Adrenal gland (tissue), 12 donors: ENCODE measurements around the gene NOX5. TPM values are rescaled to one million over a fixed set of nuclear protein-coding genes. Genes with fewer than 3 reads are reported as not detected.

Experiments
- DNase-seq, 7 donors: peaks; one replicate each; pipeline ENCODE4 v3.0.0-alpha.2; 2019 to 2020
- H3K27ac ChIP-seq, 5 donors: fragments of 200-600 bp; sonication (generic) in 4 of 5; 1 replicate in 3 of 5; 2 replicates in 2 of 5; pipeline versions ENCODE4 v1.5.1 to v1.8.0; 2016 to 2020; ENCODE audit warnings: mild to moderate bottlenecking in 1 of 5
- H3K27me3 ChIP-seq: fragments of 200-600 bp; 2 replicates; pipeline ENCODE4 v1.8.0; 2021
- H3K36me3 ChIP-seq, 2 donors: fragments of 200-600 bp; replicated peaks in 1 of 2; 1 replicate in 1 of 2; 2 replicates in 1 of 2; pipeline versions ENCODE4 v1.5.1 to v1.8.0; 2018 to 2022
- H3K4me1 ChIP-seq, 2 donors: fragments of 200-600 bp; replicated peaks in 1 of 2; 1 replicate in 1 of 2; 2 replicates in 1 of 2; pipeline versions ENCODE4 v1.5.1 to v1.8.0; 2018 to 2021
- H3K4me3 ChIP-seq, 4 donors: fragments of 200-600 bp; sonication (generic) in 3 of 4; one replicate each; pipeline ENCODE4 v1.5.1; 2016 to 2018
- H3K9me3 ChIP-seq, 3 donors: fragments of 200-600 bp; sonication (generic) in 1 of 3; replicated peaks in 1 of 3; 1 replicate in 2 of 3; 2 replicates in 1 of 3; pipeline versions ENCODE4 v1.5.1 to v1.8.0; 2016 to 2021
- CTCF ChIP-seq, 6 experiments: fragments of 450-650 bp in 4 of 6; fragments of 200-600 bp in 2 of 6; sonication (generic) in 1 of 6; IDR thresholded peaks; 1 replicate in 5 of 6; 2 replicates in 1 of 6; pipeline versions ENCODE4 v1.5.1 to v1.8.0; 2016 to 2021; ENCODE audit warnings: antibody characterized with exemption in 6 of 6, mild to moderate bottlenecking in 2 of 6, moderate library complexity in 1 of 6
- POLR2A ChIP-seq, 2 donors: fragments of 450-650 bp; IDR thresholded peaks; one replicate each; pipeline ENCODE4 v1.6.1; 2017; ENCODE audit warnings: antibody characterized with exemption in 2 of 2, mild to moderate bottlenecking in 2 of 2, moderate library complexity in 1 of 2
- WGBS, 4 donors: extraction: QIAGEN DNeasy Blood & Tissue Kit in 2 of 4; methylation state at CpG; one replicate each; pipeline versions ENCODE4 v1.1.5 to v1.1.7; 2013 to 2017; 5-methylcytosine and 5-hydroxymethylcytosine counted together
- intact Hi-C, 2 donors: fragments of 100-400 bp; cut with DNase I; formaldehyde crosslinking; loops; one replicate each; pipeline versions ENCODE4 v1.14.1 to v1.15.0; 2022 to 2023
- polyA plus RNA-seq, 3 donors: library from polyadenylated mRNA; stranded (reverse); fragments of 200-250 nt in 2 of 3; fragments of 350-450 nt in 1 of 3; fragmentation: Illumina TruSeq in 1 of 3; extraction: RNeasy Lipid Tissue Mini Kit (QIAGEN cat#74804) in 1 of 3; gene quantifications; one replicate each; pipeline ENCODE4 v1.2.3, GENCODE V29; 2013 to 2014
- total RNA-seq, 9 donors: library from RNA; depleted of rRNA in 4 of 9; stranded (reverse); fragments of >200 nt in 4 of 9; fragments of 120-200 nt in 1 of 9; fragmentation: NEBNext Ultra II Directional in 1 of 9; extraction: Animal tissue kit (Norgen Biotek cat#: 25700) in 1 of 9; gene quantifications; one replicate each; pipeline versions ENCODE4 v1.1.0 to v1.2.4, GENCODE V29; 2013 to 2023
- donor health status: healthy with polysubstance abuse.
- donor health status: Bipolar disorder and iron deficiency.
- donor health status: DM: yes; HTN: yes; CAD: no.
- donor health status: DM: no; HTN: no; CAD: no.
- donor health status: DM: no; HTN: no; CAD: no.
- donor health status: DM: yes; HTN: yes; CAD: no.

NOX5 gene
- total and polyA plus RNA-seq, 12 donors: 0.06 to 1.4 (median 0.63) TPM

GRCh38 chr15:69087366-69087976 is 73.0 kb downstream of the NOX5 start:
- Histone ChIP-seq H3K27ac (no peak overlapping the region), H3K27me3 (no peaks in the 10 kb centered on the region), H3K9me3 (no peaks in the 10 kb centered on the region), H3K4me1 (peaks cover 6 to 18% of the 10 kb centered on the region in 2 donors), H3K4me3 (no peak overlapping the region), H3K36me3 (no peaks in the 10 kb centered on the region)
- TF ChIP-seq CTCF (IDR thresholded peaks at IDR 0.05) (no peak), POLR2A (IDR thresholded peaks at IDR 0.05) (no peak)
- intact Hi-C loops: no loop called here
- no peak for DNase-seq
- 90 to 96% (median 93%) methylated on average over 5 of the region's 5 CpGs for WGBS, 4 donors

GRCh38 chr15:69088300-69088965 is 73.9 kb downstream of the NOX5 start:
- intact Hi-C loops: no loop called here
- Histone ChIP-seq H3K27me3 (no peaks in the 10 kb centered on the region), H3K4me3 (no peak overlapping the region), H3K36me3 (no peaks in the 10 kb centered on the region), H3K9me3 (no peaks in the 10 kb centered on the region), H3K27ac (no peak overlapping the region), H3K4me1 (peaks cover 0 to 9% of the 10 kb centered on the region in 2 donors)
- DNase-seq: no peak
- TF ChIP-seq POLR2A (IDR thresholded peaks at IDR 0.05): no peak
- TF ChIP-seq CTCF (IDR thresholded peaks at IDR 0.05): no peak
- WGBS, 4 donors: 67 to 80% (median 73%) methylated on average over 10 of the region's 10 CpGs

GRCh38 chr15:69089258-69089657 is 74.8 kb downstream of the NOX5 start:
- Histone ChIP-seq H3K27me3 (no peaks in the 10 kb centered on the region), H3K27ac (no peak overlapping the region), H3K4me1 (peaks cover 0 to under 1% of the 10 kb centered on the region in 2 donors), H3K4me3 (no peak overlapping the region), H3K36me3 (no peaks in the 10 kb centered on the region), H3K9me3 (no peaks in the 10 kb centered on the region)
- TF ChIP-seq CTCF (IDR thresholded peaks at IDR 0.05) (no peak), POLR2A (IDR thresholded peaks at IDR 0.05) (no peak)
- intact Hi-C loops: no loop called here
- no peak for DNase-seq
- WGBS, 4 donors: 92 to 100% (median 94%) methylated on average over 3 to 5 of the region's 5 CpGs

- H3K27me3 ChIP-seq: no peaks in the 10 kb centered on the region
- peak in 2 of 7 donors; percentile 4 to 62 for DNase-seq
- no peak overlapping the region for H3K27ac ChIP-seq
- no peaks in the 10 kb centered on the region for H3K36me3 ChIP-seq
- TF ChIP-seq CTCF (IDR thresholded peaks at IDR 0.05) (no peak), POLR2A (IDR thresholded peaks at IDR 0.05) (no peak)
- H3K4me3 ChIP-seq: no peak overlapping the region
- no peaks in the 10 kb centered on the region for H3K4me1 ChIP-seq
- no peaks in the 10 kb centered on the region for H3K9me3 ChIP-seq
- WGBS, 4 donors: 64 to 77% (median 69%) methylated on average over 5 of the region's 5 CpGs
- intact Hi-C loops: loop anchor here (5.0 to 10.0 kb wide), 2 partner anchors 42 to 54 kb away; no protein-coding TSS in a partner anchor
Observed at GRCh38 chr15:69090197-69090948, 75.9 kb downstream of the NOX5 start.
